RWPE2 (cell line): ENCODE results near the gene DLST.

Source experiments
- ATAC-seq: fragments of 200-7000 bp; cut with Tn5 transposase; 3 replicates; pipeline ENCODE4 v1.9.1; 2021; ENCODE audit warnings: low read depth
- DNase-seq: peaks from one replicate; pipeline ENCODE4 v3.0.0-alpha.2; 2020; ENCODE audit warnings: low spot score
- H3K27ac ChIP-seq: fragments of 450-650 bp; 2 replicates; pipeline ENCODE4 v1.5.1; 2017; ENCODE audit warnings: mild to moderate bottlenecking; ENCODE audit not compliant: poor library complexity, severe bottlenecking
- H3K27me3 ChIP-seq: fragments of 250-450 bp; sonication (Bioruptor Pico); 2 replicates; pipeline ENCODE4 v1.5.1; 2021; ENCODE audit warnings: mild to moderate bottlenecking, moderate library complexity; ENCODE audit not compliant: insufficient read depth, poor library complexity, severe bottlenecking
- H3K36me3 ChIP-seq: fragments of 250-450 bp; sonication (Bioruptor Pico); 2 replicates; pipeline ENCODE4 v1.5.1; 2020; ENCODE audit warnings: low read depth, mild to moderate bottlenecking, moderate library complexity
- H3K4me1 ChIP-seq: fragments of 250-450 bp; sonication (Bioruptor Pico); 2 replicates; pipeline ENCODE4 v1.5.1; 2021; ENCODE audit warnings: mild to moderate bottlenecking, moderate library complexity; ENCODE audit not compliant: insufficient read depth, poor library complexity, severe bottlenecking
- H3K4me3 ChIP-seq: fragments of 250-450 bp; sonication (Bioruptor Pico); 2 replicates; pipeline ENCODE4 v1.5.1; 2021; ENCODE audit warnings: mild to moderate bottlenecking, moderate library complexity; ENCODE audit not compliant: severe bottlenecking
- H3K9me3 ChIP-seq: fragments of 250-450 bp; sonication (Bioruptor Pico); 2 replicates; pipeline ENCODE4 v1.5.1; 2021; ENCODE audit warnings: mild to moderate bottlenecking, moderate library complexity; ENCODE audit not compliant: severe bottlenecking
- TF ChIP-seq, protein P1 (sequence below): fragments of 450-650 bp; IDR thresholded peaks from one replicate; pipeline ENCODE4 v1.5.1; 2017; ENCODE audit warnings: mild to moderate bottlenecking, moderate library complexity; ENCODE audit not compliant: poor library complexity, severe bottlenecking

Gene DLST

GRCh38 chr14:74909911-74910310 is 28.2 kb downstream of the DLST start:
- no peaks in the 10 kb centered on the region for H3K4me1 ChIP-seq
- ATAC-seq (no peak), DNase-seq (no peak)
- no peaks in the 10 kb centered on the region for H3K27me3 ChIP-seq
- no peaks in the 10 kb centered on the region for H3K9me3 ChIP-seq
- H3K4me3 ChIP-seq, result no peak overlapping the region
- TF ChIP-seq, protein P1, sequence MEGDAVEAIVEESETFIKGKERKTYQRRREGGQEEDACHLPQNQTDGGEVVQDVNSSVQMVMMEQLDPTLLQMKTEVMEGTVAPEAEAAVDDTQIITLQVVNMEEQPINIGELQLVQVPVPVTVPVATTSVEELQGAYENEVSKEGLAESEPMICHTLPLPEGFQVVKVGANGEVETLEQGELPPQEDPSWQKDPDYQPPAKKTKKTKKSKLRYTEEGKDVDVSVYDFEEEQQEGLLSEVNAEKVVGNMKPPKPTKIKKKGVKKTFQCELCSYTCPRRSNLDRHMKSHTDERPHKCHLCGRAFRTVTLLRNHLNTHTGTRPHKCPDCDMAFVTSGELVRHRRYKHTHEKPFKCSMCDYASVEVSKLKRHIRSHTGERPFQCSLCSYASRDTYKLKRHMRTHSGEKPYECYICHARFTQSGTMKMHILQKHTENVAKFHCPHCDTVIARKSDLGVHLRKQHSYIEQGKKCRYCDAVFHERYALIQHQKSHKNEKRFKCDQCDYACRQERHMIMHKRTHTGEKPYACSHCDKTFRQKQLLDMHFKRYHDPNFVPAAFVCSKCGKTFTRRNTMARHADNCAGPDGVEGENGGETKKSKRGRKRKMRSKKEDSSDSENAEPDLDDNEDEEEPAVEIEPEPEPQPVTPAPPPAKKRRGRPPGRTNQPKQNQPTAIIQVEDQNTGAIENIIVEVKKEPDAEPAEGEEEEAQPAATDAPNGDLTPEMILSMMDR, result no peak
- no peak overlapping the region for H3K27ac ChIP-seq
- H3K36me3 ChIP-seq, result peaks cover 7% of the 10 kb centered on the region; the same call in 1 of the 2 replicates

GRCh38 chr14:74910556-74910955 is 28.8 kb downstream of the DLST start:
- ATAC-seq (no peak), DNase-seq (no peak)
- H3K9me3 ChIP-seq, result no peaks in the 10 kb centered on the region
- no peaks in the 10 kb centered on the region for H3K4me1 ChIP-seq
- no peak overlapping the region for H3K4me3 ChIP-seq
- H3K27ac ChIP-seq, result no peak overlapping the region
- TF ChIP-seq, protein P1, result no peak
- peaks cover 5% of the 10 kb centered on the region; the same call in 1 of the 2 replicates for H3K36me3 ChIP-seq
- no peaks in the 10 kb centered on the region for H3K27me3 ChIP-seq

GRCh38 chr14:74911221-74911620 is 29.5 kb downstream of the DLST start:
- ATAC-seq (no peak), DNase-seq (no peak)
- no peak overlapping the region for H3K4me3 ChIP-seq
- no peaks in the 10 kb centered on the region for H3K27me3 ChIP-seq
- TF ChIP-seq, protein P1, result no peak
- H3K27ac ChIP-seq, result no peak overlapping the region
- no peaks in the 10 kb centered on the region for H3K4me1 ChIP-seq
- H3K36me3 ChIP-seq, result no peaks in the 10 kb centered on the region
- H3K9me3 ChIP-seq, result no peaks in the 10 kb centered on the region

DNA sequence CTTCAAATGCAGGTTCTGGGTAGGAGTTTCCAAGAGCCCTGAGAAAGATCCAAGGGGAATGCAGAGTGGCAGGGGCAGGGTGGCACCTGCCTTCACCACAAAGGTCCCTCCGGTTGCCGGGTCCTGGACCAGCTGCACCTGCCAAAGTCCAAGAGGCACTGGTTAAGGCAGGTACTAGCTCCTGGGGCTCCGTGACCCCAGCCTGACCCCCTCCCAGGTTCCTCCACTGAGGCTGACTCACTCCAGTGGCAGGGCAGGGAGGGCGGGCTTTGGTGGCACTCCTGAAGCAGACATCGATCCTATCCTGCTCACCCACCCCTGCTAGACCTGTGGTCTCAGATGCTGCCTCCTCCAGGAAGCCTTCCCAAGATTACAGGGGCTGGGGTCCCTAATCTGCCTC is 30.0 kb downstream of the DLST start:
- ATAC-seq (no peak), DNase-seq (no peak)
- Histone ChIP-seq H3K4me1 (no peaks in the 10 kb centered on the region), H3K27ac (no peak overlapping the region), H3K4me3 (no peak overlapping the region), H3K9me3 (no peaks in the 10 kb centered on the region), H3K27me3 (no peaks in the 10 kb centered on the region), H3K36me3 (no peaks in the 10 kb centered on the region)
- TF ChIP-seq, protein P1, result no peak

- ATAC-seq (no peak), DNase-seq (no peak)
- Histone ChIP-seq H3K4me3 (no peak overlapping the region), H3K9me3 (no peaks in the 10 kb centered on the region), H3K27ac (no peak overlapping the region), H3K4me1 (no peaks in the 10 kb centered on the region), H3K36me3 (no peaks in the 10 kb centered on the region), H3K27me3 (no peaks in the 10 kb centered on the region)
- TF ChIP-seq, protein P1, result no peak
These were observed 30.4 kb downstream of the DLST start for GRCh38 chr14:74912111-74912510.
